HG02938 (cell line): Measurements from ENCODE around the gene WRNIP1.

Experiments used
- ATAC-seq: cut with Tn5 transposase; IDR thresholded peaks from one replicate; pipeline ENCODE4 v1.9.1; 2021; ENCODE audit warnings: mild to moderate bottlenecking, moderate library complexity; ENCODE audit not compliant: unreplicated experiment

Gene WRNIP1

DNA sequence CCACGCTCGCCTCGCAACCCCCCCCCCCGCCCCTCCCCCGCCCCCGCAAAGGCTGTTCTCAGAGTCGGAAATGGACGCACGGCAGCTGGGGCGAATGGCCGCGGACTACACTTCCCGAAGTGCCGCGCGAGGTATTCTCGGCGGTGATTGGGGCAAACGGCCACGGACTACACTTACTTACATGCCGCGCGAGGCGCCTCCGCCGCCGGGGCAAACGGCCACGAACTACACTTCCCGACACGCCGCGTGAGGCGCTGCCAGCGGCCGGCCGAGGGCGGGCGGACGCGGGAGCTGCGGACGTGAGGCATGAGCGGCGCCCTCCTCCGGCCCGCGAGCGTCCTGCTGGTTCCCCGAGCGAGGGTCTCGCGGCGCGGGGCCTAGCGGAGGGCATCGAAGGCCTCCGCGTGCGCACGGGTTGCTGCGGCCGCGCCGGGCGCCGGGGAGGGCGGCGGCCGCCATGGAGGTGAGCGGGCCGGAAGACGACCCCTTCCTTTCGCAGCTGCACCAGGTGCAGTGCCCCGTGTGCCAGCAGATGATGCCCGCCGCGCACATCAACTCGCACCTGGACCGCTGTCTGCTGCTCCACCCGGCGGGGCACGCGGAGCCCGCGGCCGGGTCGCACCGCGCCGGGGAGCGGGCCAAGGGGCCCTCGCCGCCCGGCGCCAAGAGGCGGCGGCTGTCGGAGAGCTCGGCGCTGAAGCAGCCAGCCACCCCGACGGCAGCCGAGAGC, at the start of gene WRNIP1:
WRNIP1 (plus strand) TSS at position 228 of the 730 bp plus-strand sequence; CDS start at position 458, 230 bp downstream.
- peak; percentile 81 for ATAC-seq

DNA sequence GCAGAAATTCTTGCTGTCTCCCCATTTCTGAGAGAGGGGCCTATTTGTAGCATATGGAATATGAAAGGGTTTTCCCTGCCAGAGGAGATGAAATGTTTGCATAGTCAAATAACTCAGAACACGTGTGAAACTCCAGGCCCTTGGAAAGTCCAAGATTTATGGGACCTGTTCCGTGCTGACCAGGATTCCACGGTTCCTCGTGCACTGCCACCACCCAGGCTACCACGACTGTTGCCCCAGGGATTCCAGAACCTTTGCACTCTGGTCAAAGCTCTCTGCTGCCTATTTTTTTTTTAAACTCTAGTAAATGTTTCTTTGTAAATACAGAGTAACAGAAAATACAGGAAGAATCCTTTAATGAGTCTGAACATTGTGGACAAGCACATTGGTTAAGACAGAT, 49.5 kb upstream of the WRNIP1 start:
- ATAC-seq = no peak

DNA sequence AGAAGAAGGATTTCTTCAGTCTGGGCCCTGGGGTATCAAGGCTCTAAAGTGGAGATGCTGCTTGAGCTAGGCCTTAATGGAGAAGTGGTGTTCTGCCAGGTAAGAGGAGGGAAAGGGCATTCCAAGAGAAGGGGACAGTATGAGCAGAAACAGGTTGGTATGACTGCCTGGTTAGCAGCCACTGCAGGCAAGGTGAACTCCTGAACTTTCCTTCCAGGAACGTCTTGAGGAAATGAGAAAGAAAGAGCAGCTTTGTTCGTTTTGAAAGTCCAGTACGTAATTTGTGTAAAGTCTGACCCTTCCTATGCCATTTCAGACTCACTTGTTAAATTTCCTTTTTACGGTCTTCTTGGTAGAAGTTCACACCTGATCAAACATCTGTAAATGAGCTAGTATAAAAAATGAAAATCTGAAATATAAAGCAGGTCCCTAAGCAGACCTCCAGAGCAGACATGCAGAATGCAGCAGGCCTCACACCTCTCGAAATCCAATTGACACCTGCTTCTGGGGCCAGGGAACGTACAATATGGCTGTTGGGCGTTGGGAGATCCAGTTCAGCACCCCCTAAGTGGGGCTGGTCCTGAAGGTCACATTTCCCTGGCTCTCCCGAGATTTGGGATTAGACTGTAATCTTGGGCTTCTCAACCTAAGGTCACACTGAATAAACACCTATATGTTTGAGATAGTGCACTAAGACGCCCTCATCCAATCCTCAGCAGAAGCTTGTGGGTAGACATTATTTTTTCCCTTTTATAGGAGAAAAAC, 48.1 kb upstream of the WRNIP1 start:
- ATAC-seq = no peak

DNA sequence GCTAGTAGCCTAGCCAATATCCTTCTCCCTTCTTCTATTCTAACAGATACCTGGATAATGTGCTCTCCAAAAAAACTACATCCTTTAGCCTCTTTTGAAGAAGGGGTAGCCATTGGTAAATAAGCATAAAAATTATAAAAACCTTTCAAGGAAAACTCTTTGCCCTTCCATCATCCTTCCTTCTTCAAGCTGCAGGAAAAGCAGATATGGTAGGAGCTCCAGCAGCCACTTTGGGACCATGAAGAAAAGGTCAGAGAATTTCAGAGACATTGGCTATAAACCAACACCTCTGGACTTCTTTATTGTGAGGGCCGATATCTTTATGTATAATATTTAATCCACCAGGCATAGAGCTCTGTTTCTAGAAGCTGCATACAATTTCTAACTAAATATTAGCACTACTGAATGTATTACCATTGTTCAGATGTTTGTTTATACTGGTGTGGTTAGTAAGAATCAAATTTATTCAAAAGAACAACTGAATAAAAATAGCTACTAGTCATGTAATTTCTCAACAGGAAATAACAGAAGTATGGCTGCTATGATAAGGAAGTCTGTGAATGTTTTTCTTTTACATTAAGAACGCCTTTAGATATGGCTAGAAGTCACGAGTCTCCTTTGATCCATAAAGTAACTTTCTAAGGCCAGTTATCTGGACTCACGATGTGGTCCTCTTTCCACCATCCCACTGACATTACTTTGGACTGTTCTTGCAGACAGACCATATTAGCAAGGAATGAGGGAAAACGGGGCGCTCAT, 46.7 kb upstream of the WRNIP1 start:
- ATAC-seq = no peak

DNA sequence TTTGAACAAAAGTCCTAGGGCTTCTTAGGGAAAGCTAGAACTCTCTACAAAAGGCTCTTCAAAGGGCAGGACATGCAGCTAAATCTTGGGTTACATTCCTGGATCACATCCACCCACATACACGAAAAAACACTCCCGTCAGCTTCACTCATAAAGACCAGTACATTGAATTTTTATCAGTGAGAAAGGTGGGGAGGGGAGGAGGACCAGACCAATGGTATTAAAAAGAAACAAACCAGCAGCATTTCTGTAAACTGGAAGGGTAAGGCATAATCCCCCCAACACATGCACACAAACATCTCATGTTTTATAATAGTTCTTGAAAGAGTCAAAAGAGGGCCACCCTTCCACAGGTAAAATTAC, 46.1 kb upstream of the WRNIP1 start:
- no peak for ATAC-seq

DNA sequence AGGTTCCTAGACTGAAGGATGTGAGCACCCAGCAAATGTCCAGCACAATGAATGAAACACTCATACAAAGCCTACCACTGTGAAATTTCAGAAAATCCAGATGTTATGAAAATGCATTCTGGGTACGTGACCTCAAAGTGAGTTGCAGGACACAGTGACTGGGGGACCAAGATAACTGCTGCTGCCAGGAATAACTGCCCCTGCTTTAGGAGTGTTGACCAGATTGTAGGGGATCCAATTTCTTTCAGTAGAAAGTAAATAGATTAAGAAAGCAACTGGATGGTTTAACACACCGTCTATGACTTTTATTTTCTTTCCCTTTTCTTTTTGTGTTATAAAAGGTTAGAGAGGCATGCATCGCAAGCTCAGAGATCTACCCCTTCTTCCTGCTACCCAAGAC, 44.0 kb upstream of the WRNIP1 start:
- no peak for ATAC-seq

DNA sequence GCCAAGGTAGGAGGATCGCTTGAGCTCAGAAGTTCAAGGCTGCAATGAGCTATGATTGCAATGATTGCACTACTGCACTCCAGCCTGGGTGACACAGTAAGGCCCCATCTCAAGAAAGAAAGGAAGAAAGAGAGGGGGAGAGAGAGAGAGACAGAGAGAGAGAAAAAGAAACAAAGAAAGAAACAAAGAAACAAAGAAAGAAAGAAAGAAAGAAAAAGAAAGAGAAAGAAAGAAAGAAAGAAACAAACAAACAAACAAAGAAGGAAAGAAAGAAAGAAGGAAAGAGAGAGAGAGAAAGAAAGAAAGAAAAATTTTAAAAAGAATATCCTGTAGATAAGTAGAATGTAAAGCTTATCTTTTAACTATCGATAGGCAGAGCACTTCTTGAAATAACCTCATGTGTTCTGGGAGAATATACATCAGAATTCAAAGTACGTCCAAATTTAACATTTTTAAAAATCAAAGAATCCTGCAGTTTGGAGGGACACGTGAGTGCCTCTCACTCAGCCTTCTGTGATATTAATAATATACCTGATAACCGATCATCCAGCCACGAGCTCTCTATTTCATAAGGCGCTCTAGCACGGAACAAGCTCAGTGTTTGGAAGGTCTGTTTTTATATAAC, 39.7 kb upstream of the WRNIP1 start:
- no peak for ATAC-seq

DNA sequence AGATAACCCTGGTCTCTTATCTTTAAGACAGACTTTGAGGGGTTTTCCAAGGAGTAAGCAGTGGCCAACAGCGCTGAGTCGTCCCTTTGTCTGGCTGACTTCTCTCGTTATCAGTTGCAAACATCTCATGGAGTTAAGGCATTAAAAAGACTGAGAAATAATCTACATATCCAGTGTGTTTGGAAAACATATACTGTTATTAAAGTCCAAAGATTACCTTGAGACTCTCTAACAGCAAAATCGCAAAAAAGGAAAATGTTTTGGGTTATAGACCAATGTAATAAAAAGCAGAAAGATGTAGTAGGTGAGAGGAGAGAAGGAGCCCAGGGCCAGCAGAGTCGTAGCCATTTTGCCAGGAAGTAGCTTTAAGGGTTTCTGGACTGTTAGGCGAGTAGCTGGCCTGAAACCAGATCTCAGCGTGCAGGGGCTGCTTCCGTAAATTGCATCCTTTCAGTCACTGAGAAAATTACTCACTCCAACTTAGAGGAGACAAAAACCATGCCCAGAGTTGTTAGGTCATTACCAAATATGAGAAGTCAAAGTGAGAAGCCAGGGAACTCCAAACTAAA, 39.1 kb upstream of the WRNIP1 start:
- peak; percentile 73 for ATAC-seq

DNA sequence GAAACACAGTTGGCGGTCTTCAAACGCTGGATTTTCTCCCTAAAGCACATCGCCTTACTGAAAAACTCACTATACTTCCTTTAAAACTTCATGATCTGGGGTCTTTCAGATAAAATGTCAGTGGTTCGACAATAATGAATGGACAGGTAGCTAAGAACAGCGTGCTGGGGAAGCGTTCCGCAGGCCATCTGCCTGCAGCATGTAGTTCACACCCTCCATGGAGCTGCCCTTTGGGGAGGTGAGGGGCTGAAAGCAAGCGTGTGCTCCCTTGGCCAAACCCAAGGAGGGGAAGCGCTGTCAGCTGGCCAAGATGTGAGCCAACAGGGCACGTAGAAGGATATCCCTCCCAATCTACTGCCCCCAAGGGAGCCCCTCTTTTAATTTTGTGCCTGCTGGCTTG, 35.3 kb upstream of the WRNIP1 start:
- ATAC-seq = no peak

DNA sequence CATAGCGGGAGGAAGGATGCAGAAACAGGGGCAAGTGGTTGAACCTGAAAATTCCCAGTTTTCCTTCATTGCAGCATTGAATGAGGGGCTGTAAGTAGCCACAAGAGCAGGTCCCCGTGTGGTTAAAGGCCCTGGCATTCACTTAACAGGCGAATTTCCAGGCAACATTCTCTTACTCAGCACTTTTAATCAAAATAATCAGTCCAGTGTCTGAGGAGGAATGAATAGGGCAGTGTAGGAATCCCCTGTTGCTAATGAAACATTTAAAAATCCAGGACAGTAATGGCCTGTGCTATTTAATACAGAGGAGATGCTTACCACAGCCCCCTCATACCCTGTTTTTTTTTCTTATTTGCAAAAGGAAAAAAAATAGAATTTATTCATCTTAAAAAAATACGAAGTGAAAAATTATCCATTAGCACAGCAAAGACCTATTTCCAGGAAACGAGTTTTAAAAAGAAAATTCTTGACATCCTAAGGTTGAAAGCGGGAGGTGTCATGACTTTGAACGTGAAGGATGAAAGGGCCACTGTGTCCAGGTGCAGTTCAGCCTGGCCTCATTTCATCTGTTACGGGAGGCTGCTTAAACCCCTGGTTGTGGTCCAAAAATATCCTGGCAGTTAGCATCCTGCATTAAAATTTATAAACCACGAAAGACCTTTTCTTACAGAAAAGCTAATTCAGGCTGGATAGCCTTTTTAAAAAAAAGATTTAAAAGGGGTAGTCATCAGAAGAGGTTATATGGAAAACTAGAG, 34.7 kb upstream of the WRNIP1 start:
- ATAC-seq = no peak

DNA sequence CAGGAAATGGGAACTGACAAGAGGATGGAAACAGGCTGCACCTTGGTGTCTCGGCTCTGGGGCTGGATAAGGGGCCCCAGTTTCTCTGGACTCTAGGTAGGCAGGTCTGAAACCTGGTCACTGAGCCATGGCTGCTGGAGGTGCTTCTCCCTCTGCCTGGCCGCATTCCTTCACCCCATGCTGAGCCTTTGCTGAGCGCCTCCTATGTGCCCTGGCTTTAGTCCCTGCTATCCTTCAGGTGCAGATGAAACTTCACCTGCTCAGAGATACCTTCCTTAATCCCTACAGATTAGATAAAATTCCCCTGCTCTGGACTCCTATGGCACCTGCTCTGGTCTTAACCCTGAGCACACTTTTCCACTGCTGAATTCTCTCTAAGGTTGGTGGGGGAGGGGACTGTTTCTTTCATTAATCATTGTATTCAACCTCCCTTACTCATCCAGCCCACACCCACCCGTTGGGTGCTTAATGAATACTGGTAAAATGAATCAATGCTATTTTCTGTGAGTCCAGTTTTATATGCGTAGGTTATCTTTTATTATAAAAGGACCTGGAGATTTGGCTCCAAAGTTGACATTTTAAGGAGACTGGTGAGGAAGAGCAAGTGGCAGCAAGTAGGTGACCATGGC, 33.8 kb upstream of the WRNIP1 start:
- no peak for ATAC-seq

DNA sequence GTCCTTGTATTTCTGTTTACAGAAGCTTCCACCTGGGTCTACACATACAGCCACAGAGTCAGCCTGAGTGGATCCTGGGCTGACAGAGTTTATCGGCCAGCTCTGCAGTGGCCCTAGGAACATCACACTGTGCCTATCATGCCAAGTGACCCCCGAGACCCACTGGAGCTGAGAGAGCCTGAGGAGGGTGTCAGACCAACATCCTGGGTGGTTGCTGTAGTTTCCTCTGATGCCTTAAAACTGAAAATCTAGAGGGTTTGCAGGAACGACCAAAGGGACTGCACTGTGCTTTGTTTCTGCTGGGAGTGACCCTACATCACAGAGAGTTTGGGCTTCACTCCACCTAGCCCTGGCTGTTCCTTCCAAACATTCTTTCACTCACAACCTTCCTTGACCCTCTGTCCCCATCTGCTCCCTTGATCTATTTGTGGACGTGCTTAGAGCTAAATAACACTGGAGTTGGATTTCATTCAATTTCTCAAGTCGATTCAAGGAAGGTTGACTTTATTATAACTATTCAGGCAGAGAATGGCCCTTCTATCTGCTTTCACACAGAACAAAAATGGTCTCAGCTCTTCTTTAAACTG, 32.6 kb upstream of the WRNIP1 start:
- ATAC-seq = no peak

DNA sequence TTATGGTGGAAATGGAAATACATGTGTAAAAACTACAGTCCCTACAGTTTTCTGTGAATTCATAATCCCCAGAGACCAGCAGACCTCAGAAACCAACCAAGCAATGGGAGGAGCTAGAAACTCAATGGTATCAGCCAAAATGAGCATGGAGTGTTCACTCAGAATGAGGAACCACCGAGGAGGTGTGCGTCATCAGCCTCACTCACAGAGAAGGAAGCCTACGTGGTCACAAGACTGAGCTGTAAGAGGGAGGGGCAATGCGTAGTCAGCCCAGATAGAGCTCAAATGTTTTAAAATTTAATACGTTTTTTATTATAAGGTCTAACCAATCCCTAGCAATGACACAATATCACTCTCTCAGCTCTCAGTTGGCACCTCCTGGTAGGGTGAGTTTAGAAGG, 31.9 kb upstream of the WRNIP1 start:
- peak; percentile 95 for ATAC-seq

DNA sequence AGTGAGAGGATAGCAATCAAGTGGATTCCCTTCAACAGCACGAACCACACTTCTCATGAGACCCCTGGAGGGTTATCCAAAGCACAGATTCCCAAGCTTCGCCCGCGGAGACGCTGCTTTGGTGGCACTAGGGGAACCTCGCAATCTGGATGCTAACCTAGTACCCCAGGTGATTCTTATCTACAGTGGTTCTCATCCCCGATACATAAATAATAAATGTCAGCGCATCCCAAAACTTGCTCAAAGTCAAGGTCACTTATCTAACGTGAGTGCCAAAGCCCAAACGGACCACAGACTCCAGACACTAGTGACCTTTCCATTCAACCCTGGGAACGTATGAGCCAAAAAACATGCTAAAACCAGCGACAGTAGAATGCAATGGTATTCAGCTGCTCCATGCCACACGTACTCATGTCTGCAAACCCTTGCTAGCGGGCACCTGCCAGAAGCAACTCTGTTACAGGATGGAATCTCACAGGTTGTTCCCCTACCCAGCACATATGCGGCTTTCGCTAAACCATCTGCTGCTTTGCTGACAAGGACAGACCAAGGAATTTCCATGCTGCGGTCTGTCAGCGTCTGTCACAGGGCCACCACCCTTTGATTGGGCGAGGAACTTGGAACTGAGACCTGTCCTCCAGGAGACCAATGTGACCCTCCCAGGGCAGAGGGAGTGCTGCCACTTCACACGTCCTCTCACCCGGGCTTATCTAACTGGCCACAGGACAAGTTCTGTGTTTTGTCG, 31.3 kb upstream of the WRNIP1 start:
- ATAC-seq = no peak

DNA sequence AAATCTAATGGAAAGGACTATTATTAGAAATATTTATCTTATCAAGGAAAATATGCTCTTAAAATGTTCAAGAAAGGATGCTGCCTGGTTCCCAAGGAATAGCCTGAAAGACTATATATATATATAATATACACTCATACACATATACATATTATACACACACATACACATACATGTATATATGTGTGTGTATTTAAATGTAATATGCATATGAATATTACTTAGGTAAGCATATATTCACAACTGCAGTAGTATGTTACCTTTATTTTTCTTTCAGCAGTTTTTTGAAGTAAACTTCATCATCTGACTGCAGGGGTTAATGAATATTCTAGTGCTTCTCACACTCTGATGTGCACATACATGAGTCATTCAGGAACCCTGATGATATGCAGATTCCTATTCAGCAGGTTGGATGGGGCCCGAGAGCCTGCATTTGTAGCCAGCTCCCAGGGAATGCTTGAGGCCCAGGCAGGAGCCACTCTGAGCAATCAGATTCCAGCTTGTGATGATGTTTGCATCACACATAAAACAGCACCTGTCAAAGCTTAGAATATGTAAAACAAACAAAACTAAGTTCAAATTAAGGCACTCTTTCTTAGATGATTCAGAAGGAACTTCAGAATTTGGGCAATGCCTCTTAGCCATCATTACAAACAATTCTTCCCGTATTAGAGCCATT, 30.6 kb upstream of the WRNIP1 start:
- no peak for ATAC-seq

DNA sequence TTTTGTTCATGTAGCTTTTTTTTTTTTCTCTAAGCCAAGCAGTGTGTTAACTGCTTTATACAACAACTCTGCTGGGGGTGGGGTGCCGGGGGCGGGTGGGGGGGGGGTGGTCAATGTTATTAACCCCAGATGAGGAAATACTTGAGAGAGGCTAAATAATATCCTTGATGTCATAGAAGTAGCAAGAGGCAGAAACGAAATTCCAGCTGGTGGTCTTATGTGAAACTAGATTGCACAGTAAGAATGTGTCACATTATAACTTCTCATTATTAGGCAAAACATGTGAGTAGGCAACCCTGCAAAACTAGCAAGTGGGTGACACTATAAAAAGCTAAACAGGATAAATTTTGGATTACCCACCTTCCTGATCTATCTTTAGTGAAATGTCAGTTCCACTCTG, 27.3 kb upstream of the WRNIP1 start:
- no peak for ATAC-seq

DNA sequence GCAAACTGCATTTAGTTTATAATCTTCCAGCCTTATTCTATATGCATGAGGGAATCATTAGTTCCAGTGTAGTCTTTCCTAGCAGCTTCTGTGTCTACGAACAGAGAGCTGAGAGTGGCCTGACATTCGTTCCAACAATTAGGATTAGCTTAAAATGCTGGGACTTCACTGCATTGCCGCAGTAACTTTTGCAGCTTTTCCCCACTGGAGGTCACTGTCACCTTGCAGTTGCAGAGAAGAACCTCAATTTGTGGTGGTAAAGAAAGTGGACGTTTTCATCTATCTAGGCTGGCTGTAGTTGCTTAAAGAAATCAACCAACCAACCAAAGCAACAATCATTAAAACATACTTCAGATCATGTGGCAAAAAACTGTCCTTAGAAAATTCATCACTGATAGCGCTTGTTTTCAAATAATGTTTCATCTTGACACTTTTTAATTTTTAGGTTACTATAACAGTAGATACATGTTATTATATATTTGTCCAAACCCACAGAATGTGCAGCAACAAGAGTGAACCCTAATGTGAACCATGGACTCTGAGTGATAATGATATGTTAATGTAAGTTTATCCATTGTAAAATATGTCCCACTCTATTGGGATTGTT, 26.7 kb upstream of the WRNIP1 start:
- no peak for ATAC-seq

DNA sequence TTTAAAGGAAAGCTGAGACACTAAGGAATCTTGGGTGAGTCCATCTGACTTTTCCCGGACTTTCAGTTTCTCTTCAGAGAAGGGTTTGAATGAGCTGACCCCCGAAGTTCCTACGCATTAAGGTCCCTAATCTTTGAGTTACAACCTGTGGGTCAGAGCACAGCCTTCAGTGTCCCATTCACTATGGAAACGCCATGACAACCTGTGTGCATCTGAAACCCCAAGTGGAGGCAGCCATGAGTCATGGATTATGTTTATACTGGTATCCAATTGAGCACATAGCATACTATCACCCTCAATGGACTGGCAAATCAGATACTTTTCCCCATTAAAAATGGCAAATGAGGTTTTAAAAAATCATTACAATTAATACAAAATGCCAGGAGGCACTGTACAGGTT, 25.9 kb upstream of the WRNIP1 start:
- ATAC-seq = no peak
